Adrenal gland (tissue), 12 donors: ENCODE measurements around the gene KASH5. TPM values are rescaled to one million over a fixed set of nuclear protein-coding genes. Genes with fewer than 3 reads are reported as not detected.

Source experiments
- DNase-seq, 7 donors: peaks; one replicate each; pipeline ENCODE4 v3.0.0-alpha.2; 2019 to 2020
- H3K27ac ChIP-seq, 5 donors: fragments of 200-600 bp; sonication (generic) in 4 of 5; 1 replicate in 3 of 5; 2 replicates in 2 of 5; pipeline versions ENCODE4 v1.5.1 to v1.8.0; 2016 to 2020; ENCODE audit warnings: mild to moderate bottlenecking in 1 of 5
- H3K27me3 ChIP-seq: fragments of 200-600 bp; 2 replicates; pipeline ENCODE4 v1.8.0; 2021
- H3K36me3 ChIP-seq, 2 donors: fragments of 200-600 bp; replicated peaks in 1 of 2; 1 replicate in 1 of 2; 2 replicates in 1 of 2; pipeline versions ENCODE4 v1.5.1 to v1.8.0; 2018 to 2022
- H3K4me1 ChIP-seq, 2 donors: fragments of 200-600 bp; replicated peaks in 1 of 2; 1 replicate in 1 of 2; 2 replicates in 1 of 2; pipeline versions ENCODE4 v1.5.1 to v1.8.0; 2018 to 2021
- H3K4me3 ChIP-seq, 4 donors: fragments of 200-600 bp; sonication (generic) in 3 of 4; one replicate each; pipeline ENCODE4 v1.5.1; 2016 to 2018
- H3K9me3 ChIP-seq, 3 donors: fragments of 200-600 bp; sonication (generic) in 1 of 3; replicated peaks in 1 of 3; 1 replicate in 2 of 3; 2 replicates in 1 of 3; pipeline versions ENCODE4 v1.5.1 to v1.8.0; 2016 to 2021
- CTCF ChIP-seq, 6 experiments: fragments of 450-650 bp in 4 of 6; fragments of 200-600 bp in 2 of 6; sonication (generic) in 1 of 6; IDR thresholded peaks; 1 replicate in 5 of 6; 2 replicates in 1 of 6; pipeline versions ENCODE4 v1.5.1 to v1.8.0; 2016 to 2021; ENCODE audit warnings: antibody characterized with exemption in 6 of 6, mild to moderate bottlenecking in 2 of 6, moderate library complexity in 1 of 6
- POLR2A ChIP-seq, 2 donors: fragments of 450-650 bp; IDR thresholded peaks; one replicate each; pipeline ENCODE4 v1.6.1; 2017; ENCODE audit warnings: antibody characterized with exemption in 2 of 2, mild to moderate bottlenecking in 2 of 2, moderate library complexity in 1 of 2
- WGBS, 4 donors: extraction: QIAGEN DNeasy Blood & Tissue Kit in 2 of 4; methylation state at CpG; one replicate each; pipeline versions ENCODE4 v1.1.5 to v1.1.7; 2013 to 2017; 5-methylcytosine and 5-hydroxymethylcytosine counted together
- intact Hi-C, 2 donors: fragments of 100-400 bp; cut with DNase I; formaldehyde crosslinking; loops; one replicate each; pipeline versions ENCODE4 v1.14.1 to v1.15.0; 2022 to 2023
- polyA plus RNA-seq, 3 donors: library from polyadenylated mRNA; stranded (reverse); fragments of 200-250 nt in 2 of 3; fragments of 350-450 nt in 1 of 3; fragmentation: Illumina TruSeq in 1 of 3; extraction: RNeasy Lipid Tissue Mini Kit (QIAGEN cat#74804) in 1 of 3; gene quantifications; one replicate each; pipeline ENCODE4 v1.2.3, GENCODE V29; 2013 to 2014
- total RNA-seq, 9 donors: library from RNA; depleted of rRNA in 4 of 9; stranded (reverse); fragments of >200 nt in 4 of 9; fragments of 120-200 nt in 1 of 9; fragmentation: NEBNext Ultra II Directional in 1 of 9; extraction: Animal tissue kit (Norgen Biotek cat#: 25700) in 1 of 9; gene quantifications; one replicate each; pipeline versions ENCODE4 v1.1.0 to v1.2.4, GENCODE V29; 2013 to 2023
- donor health status: healthy with polysubstance abuse.
- donor health status: Bipolar disorder and iron deficiency.
- donor health status: DM: yes; HTN: yes; CAD: no.
- donor health status: DM: no; HTN: no; CAD: no.
- donor health status: DM: no; HTN: no; CAD: no.
- donor health status: DM: yes; HTN: yes; CAD: no.

The KASH5 gene
- total and polyA plus RNA-seq, 12 donors, result 0.74 to 0.97 TPM; not detected in 10

GRCh38 chr19:49433240-49433901 is 45.3 kb downstream of the KASH5 start:
- Histone ChIP-seq H3K27me3 (peaks cover 67% of the 10 kb centered on the region), H3K36me3 (no peaks in the 10 kb centered on the region), H3K9me3 (no peaks in the 10 kb centered on the region), H3K4me3 (no peak overlapping the region), H3K27ac (no peak overlapping the region), H3K4me1 (peaks cover 0 to under 1% of the 10 kb centered on the region in 2 donors)
- WGBS, 4 donors, result 11 to 18% (median 15%) methylated on average over 22 to 31 of the region's 31 CpGs
- intact Hi-C loops, result no loop called here
- TF ChIP-seq CTCF (IDR thresholded peaks at IDR 0.05), result no peak
- no peak for TF ChIP-seq POLR2A (IDR thresholded peaks at IDR 0.05)
- DNase-seq, result no peak

GRCh38 chr19:49434907-49435583 is 47.0 kb downstream of the KASH5 start:
- 86 to 89% (median 87%) methylated on average over 18 of the region's 18 CpGs for WGBS, 4 donors
- intact Hi-C loops, result no loop called here
- no peaks in the 10 kb centered on the region for H3K36me3 ChIP-seq
- DNase-seq, result no peak
- peaks cover 72% of the 10 kb centered on the region for H3K27me3 ChIP-seq
- TF ChIP-seq CTCF (IDR thresholded peaks at IDR 0.05) (no peak), POLR2A (IDR thresholded peaks at IDR 0.05) (no peak)
- no peak overlapping the region for H3K4me3 ChIP-seq
- H3K27ac ChIP-seq, result no peak overlapping the region
- no peaks in the 10 kb centered on the region for H3K9me3 ChIP-seq
- H3K4me1 ChIP-seq, result no peaks in the 10 kb centered on the region

GRCh38 chr19:49435670-49436069 is 47.6 kb downstream of the KASH5 start:
- Histone ChIP-seq H3K4me3 (no peak overlapping the region), H3K9me3 (no peaks in the 10 kb centered on the region), H3K27me3 (peaks cover 69% of the 10 kb centered on the region), H3K4me1 (no peaks in the 10 kb centered on the region), H3K27ac (no peak overlapping the region), H3K36me3 (no peaks in the 10 kb centered on the region)
- intact Hi-C loops, result no loop called here
- no peak for DNase-seq
- TF ChIP-seq POLR2A (IDR thresholded peaks at IDR 0.05) (no peak), CTCF (IDR thresholded peaks at IDR 0.05) (no peak)
- 79 to 91% (median 87%) methylated on average over 9 to 10 of the region's 10 CpGs for WGBS, 4 donors

GRCh38 chr19:49436381-49437017 is 48.5 kb downstream of the KASH5 start:
- intact Hi-C loops, result no loop called here
- Histone ChIP-seq H3K9me3 (no peaks in the 10 kb centered on the region), H3K27ac (no peak overlapping the region), H3K4me1 (no peaks in the 10 kb centered on the region), H3K27me3 (peaks cover 60% of the 10 kb centered on the region), H3K36me3 (no peaks in the 10 kb centered on the region), H3K4me3 (no peak overlapping the region)
- DNase-seq, result no peak
- 8 to 17% (median 15%) methylated on average over 12 to 42 of the region's 42 CpGs for WGBS, 4 donors
- TF ChIP-seq POLR2A (IDR thresholded peaks at IDR 0.05), result no peak
- TF ChIP-seq CTCF (IDR thresholded peaks at IDR 0.05), result no peak
